Measurements from ENCODE around the gene CARM1.

CARM1 gene

GRCh38 chr19:10968527-10969135, 97.3 kb downstream of the CARM1 start:
- in situ Hi-C loops (cut with MboI; ENCODE audit: low sequenced_read_pairs): no loop called here

- in situ Hi-C loops (cut with MboI; ENCODE audit: low sequenced_read_pairs): no loop called here
These were observed 99.9 kb downstream of the CARM1 start for GRCh38 chr19:10971107-10971726.
